ENCODE results near the gene CCDC149.

The CCDC149 gene

GRCh38 chr4:24837781-24838180 is 75.1 kb downstream of the CCDC149 start:
- no peak for FAIRE-seq

GRCh38 chr4:24837336-24837735 is 75.5 kb downstream of the CCDC149 start:
- FAIRE-seq = no peak

- FAIRE-seq = no peak
Measured at GRCh38 chr4:24836661-24837242, 76.1 kb downstream of the CCDC149 start.

DNA sequence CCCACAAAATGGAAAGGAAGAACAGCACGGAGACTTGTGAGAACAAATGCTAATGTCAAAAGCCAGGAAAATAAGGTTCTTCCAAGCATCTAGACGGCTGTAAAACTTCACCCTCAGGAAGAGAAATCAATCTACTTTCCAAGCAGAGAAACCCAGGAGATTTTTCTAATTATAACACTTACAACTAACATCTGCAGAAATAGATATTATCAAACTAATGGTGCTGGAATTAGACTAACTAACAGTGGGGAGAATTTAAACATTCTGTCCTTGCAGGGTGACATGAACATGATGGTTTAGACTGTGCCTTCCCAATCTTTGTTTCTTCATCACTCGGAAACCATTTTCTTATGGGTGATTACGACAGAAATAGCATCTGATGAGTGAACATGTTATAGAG is 77.1 kb downstream of the CCDC149 start:
- no peak for FAIRE-seq

- no peak for FAIRE-seq
Measured at GRCh38 chr4:24831637-24832036, 81.2 kb downstream of the CCDC149 start.

GRCh38 chr4:24824720-24825119 is 88.1 kb downstream of the CCDC149 start:
- no peak for FAIRE-seq

DNA sequence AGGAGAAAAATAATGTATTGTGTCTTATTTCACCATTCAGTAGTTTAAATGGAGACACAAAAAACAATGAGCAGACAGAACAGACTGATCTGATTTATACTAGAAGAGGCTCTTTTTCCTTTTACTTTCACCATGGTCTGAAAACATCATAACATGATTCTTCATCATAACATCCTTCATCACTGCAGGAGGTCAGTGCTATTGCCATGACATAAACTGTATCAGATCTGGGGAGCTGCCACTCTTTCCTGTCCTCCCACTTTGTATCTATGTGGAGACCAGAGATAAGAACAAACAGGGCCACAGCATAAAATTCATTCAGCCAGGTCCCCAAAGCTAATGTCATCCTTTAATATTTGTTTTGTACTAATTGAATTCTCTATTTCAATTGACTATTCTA is 92.3 kb downstream of the CCDC149 start:
- no peak for FAIRE-seq

GRCh38 chr4:24816797-24817196 is 96.0 kb downstream of the CCDC149 start:
- FAIRE-seq = no peak

GRCh38 chr4:24813732-24814131 is 99.1 kb downstream of the CCDC149 start:
- FAIRE-seq = no peak

GRCh38 chr4:24810871-24811631 is 101.8 kb downstream of the CCDC149 start:
- no peak for FAIRE-seq

GRCh38 chr4:24809815-24810405 is 102.9 kb downstream of the CCDC149 start:
- no peak for FAIRE-seq

GRCh38 chr4:24809376-24809775 is 103.5 kb downstream of the CCDC149 start:
- no peak for FAIRE-seq

DNA sequence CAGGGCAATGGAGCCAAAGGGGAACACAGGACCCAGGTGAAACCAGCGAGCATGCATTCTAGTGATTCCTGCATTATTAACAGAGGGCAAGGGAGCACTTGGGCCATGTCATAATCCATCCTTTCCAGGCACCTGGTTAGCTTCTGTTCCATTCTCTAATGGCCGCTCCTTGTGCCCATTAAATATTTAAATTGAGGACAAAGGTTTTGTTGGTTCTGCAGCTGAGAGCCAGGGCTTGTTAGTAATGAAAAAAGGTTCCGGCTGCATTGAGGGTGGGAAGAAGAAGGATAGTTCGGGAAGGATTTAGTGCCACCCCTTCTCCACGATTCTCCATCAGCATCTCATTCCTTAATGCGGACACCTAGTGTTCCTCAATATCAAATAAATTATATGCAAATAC is 103.9 kb downstream of the CCDC149 start:
- no peak for FAIRE-seq

DNA sequence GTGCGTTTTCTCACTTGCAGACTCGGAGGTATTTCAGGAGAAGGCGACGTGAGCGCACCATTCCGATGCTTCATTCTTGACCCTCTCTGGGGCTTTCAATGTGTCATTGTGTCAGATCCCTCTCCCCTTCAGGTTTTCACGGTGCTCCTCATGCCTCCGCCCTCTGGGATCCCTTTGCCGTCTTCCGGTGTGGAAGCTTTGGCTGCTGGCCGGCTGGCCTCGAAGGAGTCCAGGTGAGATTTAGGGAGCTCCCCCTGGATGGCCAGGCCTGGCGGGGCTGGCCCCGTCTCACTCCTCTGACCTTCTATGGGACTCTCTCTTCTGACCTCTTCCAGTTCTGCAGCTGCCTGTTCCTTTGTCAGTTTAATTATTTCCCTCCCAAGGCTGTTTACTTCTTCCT is 104.6 kb downstream of the CCDC149 start:
- no peak for FAIRE-seq

DNA sequence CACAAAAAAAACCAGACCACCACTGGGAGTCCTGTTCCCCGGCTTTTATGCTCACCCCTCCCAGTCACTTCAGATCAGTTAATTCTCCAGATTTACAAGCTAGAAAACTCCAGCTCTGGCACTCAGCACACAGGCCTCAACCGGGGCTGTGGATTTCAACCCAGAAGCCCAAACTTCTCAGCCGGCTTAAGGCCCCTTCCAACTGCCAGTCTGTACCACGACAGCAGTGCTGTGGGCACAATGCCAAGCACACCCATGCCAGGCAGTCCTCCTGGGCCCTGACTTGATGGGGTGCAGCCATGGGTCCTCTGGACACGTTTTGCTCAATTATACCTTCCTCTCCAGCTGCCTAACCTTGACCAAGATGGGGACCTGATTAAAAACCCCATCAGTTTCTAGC is 105.2 kb downstream of the CCDC149 start:
- FAIRE-seq = no peak

- no peak for FAIRE-seq
Measured at GRCh38 chr4:24806206-24806990, 106.4 kb downstream of the CCDC149 start.

GRCh38 chr4:24805566-24805965 is 107.3 kb downstream of the CCDC149 start:
- no peak for FAIRE-seq

DNA sequence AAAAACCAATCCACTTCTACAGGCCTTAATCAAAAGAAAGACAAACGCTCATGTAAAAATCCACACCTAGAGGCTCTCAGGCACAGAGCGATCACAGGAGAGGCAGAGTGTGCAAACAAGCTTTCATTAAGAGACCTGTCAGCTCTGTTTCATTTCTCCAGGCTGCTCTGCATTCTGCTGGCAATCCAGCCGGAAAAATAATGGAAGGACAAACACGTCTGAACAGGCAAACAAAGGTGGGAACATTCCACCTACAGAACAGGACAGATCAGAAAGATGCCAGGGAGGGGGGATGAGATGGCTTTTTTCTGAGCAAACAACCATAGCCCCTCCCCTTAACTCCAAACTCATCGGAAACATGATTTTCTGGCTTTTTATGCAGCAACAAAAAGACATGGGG is 107.8 kb downstream of the CCDC149 start:
- no peak for FAIRE-seq

DNA sequence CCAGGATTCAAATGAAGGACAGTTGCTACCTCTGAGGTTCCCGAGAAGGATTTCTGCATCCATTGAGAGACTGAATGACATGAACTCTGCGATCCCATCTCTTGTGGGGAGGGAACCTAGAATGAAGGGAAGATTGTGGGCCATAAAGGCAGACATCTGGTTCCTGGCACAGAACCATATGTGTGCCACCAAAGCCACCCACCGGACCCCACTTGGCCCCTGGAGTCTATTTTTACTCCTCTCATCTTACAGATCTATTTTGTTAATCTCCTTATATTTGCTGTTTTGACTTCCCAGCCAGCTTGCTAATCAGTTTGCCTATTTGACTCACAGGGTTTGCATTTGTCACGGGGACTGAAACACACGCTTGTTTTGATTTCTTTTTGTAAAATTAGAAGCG is 110.2 kb downstream of the CCDC149 start:
- no peak for FAIRE-seq

- no peak for FAIRE-seq
Measured at GRCh38 chr4:24801136-24801855, 111.5 kb downstream of the CCDC149 start.

DNA sequence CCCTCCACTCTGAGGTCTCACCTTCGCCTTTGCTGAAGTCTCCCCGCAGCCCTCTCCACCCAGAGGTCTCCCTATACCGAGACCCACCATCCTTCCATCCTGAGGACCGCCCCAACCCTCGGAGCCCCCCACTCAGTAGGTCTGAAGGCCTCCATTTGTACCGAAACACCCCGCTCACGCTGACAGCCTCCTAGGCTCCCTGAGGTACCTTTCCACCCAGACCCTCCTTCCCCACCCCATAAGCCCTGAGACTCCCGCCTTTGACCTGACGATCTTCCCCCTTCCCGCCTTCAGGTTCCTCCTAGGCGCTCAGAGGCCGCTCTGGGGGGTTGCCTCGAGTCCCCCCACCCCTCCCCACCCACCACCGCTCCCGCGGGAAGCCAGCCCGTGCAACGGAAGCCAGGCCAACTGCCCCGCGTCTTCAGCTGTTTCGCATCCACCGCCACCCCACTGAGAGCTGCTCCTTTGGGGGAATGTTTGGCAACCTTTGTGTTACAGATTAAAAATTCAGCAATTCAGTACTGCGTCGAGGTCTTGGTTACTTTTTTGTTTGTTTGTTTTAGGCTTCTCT is 112.4 kb downstream of the CCDC149 start:
- no peak for FAIRE-seq

GRCh38 chr4:24799544-24800324 is 113.1 kb downstream of the CCDC149 start:
- no peak for FAIRE-seq
